Germinal center (tissue), 1 donor: ENCODE data around the gene TRAF2.

ENCODE experiments used
- DNase-seq: peaks from one replicate; pipeline ENCODE4 v3.0.0; 2012; ENCODE audit warnings: mixed read lengths, low spot score

Gene TRAF2

DNA sequence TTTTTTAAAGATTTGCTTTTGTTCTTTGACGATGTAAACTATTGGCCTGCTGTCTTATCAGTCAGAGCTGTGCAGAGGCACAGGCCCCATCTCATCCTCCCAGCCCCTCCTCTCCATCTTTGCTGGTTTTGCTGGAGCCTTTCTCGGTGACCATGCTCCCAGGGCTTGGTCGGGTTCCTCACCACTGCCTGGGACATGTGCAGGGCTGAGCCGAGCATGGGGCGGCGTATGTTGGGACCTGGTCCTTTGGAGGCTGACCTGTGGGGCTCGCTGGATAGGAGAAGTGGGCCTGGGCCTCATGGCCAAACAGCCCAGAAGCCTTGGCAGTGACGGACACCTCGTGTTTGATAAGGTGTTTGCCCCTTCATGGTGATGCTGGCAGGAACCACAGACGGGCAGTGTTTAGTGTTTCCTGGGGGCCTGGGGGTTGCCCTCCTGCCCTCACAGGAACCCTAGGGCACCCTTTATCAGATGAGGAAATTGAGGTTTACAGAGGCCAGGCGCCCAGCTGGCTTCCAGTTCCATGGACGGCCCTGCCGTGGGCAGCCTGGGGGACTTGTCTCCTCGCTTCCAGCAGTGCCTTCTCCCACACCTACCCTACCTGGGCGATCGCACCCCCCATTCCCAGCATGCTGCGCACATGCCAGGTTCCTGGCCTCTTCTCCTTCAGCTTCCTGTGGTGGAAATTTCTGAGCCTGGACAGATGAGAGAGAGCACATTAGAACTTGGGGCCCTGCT is 27.6 kb downstream of the TRAF2 start:
- DNase-seq = no peak

DNA sequence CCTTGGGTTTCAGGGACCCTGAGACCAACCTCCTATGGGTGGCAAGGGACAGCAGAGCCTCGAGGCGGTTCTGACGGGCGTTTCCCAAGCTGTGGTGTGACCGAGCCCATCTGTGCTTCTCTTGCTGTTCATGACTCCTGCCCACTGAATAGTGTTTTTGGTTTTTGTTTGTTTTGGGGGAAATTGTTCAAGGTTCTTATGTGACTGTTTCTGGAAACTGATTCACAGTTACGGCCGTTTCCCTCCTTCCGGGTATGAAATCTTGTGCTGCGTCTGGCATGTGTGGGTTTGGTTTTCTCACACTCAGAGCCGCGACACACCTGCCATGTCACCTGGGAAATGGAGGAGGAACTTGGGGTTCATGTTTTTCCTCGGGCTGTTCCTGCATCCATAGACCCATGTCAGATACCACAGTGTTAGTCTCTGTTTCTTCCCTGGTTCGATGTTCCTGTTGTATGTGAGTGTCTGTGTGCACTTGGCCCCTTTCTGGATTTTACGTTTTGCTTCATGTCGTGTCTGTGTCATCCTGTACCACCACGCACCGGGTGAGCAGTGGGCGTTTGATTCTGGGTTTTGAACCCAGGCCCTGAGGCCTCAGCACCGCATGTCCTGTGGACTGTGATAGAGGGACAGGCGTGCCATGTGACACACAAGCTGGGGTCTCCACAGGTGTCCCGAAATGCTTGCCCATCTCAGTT is 29.5 kb downstream of the TRAF2 start:
- DNase-seq = no peak

DNA sequence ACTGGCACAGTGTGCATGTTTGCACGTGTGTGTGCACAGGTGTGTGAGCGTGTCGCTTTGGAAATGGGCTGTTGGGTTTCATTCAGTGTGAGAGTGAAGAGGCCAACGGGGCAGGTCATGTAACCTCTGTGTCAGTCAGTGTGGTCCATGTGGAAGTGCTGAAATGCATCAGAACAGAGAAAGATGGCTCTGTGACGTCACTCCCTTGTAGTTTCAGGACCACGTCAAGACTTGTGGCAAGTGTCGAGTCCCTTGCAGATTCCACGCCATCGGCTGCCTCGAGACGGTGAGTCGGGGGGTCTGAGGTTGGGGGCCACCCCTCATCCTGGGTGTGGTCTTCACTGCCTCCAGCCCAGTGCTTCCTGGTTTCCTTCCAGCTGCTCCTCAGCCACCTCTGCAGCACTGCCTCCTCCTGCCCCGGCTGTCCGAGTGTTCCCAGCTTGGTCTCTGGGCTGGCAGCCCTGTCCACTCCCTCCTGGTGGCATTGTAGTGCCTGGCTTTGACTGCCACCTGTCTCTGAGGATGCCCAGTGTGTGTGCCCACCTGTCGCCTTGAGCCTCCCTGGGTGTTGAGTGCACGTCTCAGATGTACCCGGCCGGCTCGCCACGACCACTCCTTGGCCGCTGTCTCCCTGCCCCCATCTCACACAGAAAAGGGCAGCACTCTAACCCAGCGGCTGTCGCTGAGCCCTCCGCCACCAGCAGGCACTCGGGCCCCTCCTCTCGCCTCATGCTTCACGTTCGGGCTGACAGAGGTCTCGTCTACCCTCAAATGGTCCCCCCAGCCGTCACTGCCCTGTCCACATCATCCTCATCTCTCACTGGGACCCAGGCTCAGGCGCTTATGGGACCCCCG is 30.2 kb downstream of the TRAF2 start:
- DNase-seq = no peak

DNA sequence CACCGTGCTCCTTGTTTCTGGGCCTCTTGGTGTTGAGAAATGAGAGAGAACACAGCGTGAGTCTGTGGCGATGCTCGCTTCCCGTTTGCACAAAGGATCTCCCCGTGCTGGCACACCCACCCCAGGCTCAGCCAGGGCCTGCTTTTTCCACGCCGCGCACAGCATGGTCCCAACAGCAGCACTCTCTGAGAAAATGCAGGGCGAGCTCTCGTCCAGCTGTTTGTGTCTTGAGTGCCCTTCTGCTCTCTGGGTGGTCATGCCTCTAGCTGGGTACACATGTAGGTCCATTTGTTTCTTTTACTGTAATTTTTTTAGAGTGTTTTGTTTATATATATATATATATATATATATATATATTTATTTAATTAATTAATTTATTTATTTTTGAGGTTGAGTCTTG is 31.6 kb downstream of the TRAF2 start:
- DNase-seq = no peak

DNA sequence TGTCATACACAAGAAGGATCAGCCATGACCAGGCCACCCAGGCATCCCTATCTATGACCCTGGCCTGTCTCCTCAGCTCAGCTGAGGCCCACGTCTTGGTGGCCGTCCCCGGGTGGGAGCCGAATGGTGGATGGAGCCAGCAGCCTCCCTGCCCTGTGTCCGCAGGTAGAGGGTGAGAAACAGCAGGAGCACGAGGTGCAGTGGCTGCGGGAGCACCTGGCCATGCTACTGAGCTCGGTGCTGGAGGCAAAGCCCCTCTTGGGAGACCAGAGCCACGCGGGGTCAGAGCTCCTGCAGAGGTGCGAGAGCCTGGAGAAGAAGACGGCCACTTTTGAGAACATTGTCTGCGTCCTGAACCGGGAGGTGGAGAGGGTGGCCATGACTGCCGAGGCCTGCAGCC is 33.8 kb downstream of the TRAF2 start:
- no peak for DNase-seq

DNA sequence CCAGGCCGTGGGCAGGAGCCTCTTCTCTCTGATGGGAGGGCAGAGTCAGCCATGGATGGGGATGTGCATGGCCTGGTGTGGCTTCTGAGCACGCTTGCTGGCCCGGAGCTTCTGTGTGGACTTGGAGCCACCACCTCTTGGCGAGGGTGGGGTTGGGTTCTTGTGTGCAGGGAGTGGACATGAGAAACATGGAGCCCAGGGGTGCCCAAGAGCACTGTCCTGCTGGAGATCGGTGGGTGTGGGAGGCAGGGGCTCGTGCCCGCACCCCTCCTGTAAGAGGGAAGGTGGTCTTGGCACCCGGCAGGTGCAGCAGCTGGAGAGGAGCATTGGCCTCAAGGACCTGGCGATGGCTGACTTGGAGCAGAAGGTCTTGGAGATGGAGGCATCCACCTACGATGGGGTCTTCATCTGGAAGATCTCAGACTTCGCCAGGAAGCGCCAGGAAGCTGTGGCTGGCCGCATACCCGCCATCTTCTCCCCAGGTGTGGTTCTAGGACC is 34.5 kb downstream of the TRAF2 start:
- DNase-seq = no peak

DNA sequence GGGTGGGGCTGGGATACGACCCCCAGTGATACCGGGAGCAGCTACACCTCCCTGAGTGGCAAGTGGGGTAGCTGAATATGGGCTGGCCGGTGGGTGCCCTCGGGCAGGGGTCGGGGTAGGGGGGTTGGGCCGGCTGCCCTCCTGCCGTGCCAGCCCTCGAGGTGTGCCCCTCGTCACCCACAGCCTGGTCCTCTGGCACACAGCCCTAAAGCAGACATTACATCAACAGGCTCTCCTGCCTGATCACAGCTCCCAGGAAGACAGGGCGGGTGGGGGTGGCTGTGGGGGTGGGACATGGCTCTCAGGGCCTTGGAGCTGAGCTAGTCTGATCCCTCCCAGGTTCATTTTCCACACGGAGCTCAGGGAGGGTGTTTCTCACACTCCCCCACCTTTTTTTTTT is 35.0 kb downstream of the TRAF2 start:
- no peak for DNase-seq

DNA sequence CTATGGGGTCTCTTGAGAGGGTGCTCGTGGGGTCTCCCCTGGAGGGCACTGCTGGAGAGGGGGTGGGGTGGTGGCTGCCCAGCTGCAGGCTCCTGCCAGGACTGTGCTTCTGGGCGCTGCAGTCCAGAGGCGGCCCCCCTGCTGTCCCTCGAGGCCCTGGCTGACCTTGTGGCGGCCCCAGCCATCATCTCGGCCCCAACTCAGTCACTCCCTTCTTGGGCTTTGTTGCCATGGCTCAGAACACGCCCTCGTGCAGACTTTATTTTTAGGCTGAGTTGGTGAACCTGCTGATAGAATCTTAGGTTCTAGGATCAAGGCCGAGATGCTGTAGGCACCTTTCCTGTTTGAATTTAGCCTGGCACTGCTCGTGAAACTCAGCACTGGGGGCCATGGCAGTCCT is 35.4 kb downstream of the TRAF2 start:
- no peak for DNase-seq

DNA sequence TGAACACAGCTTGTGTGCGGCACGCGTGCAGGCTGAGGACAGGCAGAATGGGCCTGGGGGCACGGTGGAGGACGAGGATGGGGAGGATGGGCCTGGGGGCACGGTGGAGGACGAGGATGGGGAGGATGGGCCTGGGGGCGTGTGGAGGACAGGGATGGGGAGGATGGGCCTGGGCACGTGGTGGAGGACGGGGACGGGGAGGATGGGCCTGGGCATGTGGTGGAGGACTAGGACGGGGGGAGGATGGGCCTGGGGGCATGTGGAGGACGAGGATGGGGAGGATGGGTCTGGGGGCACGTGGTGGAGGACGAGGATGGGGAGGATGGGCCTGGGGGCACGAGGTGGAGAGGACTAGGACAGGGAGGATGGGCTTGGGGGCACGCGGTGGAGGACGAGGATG is 36.2 kb downstream of the TRAF2 start:
- DNase-seq = no peak

DNA sequence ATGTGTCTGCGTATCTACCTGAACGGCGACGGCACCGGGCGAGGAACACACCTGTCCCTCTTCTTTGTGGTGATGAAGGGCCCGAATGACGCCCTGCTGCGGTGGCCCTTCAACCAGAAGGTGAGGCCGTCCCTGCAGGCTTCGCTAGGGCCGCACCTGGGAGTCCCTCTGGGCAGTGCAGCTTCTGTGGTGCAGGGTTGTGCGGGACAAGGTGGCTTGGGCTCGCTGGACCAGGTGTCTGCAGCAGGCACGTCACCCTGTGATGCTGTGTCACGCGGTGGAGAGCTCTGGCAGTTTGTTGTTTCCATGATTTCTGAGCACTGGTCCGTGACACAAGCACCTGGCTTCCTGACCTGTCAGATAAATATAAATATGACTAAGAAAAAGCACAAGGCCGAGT is 37.6 kb downstream of the TRAF2 start:
- no peak for DNase-seq

DNA sequence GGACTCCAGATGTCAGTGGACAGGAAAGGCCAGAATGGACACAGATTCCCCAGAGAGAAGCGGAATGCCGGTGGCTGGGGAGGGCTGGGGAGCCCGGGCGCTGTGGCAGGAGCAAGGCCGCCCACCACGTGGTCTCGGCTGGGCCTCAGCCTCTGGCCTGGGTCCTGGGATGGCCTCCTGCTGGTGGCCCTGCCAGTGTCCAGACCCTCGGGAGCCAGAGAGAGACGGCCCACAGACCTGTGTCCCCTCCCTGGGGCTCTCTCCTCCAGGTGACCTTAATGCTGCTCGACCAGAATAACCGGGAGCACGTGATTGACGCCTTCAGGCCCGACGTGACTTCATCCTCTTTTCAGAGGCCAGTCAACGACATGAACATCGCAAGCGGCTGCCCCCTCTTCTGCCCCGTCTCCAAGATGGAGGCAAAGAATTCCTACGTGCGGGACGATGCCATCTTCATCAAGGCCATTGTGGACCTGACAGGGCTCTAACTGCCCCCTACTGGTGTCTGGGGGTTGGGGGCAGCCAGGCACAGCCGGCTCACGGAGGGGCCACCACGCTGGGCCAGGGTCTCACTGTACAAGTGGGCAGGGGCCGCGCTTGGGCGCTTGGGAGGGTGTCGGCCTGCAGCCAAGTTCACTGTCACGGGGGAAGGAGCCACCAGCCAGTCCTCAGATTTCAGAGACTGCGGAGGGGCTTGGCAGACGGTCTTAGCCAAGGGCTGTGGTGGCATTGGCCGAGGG is 39.3 kb downstream of the TRAF2 start:
- no peak for DNase-seq

DNA sequence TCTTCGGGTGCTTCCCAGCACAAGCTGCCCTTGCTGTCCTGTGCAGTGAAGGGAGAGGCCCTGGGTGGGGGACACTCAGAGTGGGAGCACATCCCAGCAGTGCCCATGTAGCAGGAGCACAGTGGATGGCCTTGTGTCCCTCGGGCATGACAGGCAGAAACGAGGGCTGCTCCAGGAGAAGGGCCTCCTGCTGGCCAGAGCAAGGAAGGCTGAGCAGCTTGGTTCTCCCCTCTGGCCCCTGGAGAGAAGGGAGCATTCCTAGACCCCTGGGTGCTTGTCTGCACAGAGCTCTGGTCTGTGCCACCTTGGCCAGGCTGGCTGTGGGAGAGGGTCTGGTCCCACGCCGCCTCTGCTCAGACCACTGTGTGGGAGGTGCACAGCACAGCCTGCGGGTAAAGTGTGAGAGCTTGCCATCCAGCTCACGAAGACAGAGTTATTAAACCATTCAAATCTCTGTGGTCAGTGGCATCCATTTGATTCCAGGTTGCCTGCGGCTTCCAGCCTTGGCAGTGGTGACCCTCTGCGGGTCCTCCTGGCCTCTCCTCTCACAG is 39.9 kb downstream of the TRAF2 start:
- DNase-seq = no peak

DNA sequence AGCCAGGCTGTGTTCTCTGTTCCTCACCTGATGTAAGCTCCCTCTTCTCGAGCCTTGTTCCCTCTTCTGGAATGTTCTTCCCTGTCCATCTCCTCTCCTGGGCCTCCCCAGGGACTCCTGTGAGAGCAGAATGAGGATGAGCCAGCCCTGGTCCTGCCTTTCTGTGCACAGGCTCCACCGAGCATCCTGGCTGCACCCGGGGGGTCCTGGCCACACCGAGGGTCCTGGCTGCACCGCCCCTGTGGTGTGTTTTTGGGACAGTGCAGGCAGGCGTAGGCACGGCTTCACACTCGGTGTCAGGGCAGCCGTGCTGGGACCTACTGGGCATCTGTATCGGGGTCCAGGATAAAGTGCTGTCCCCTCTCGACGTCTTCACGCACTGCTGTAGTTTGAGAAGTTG is 40.4 kb downstream of the TRAF2 start:
- no peak for DNase-seq

DNA sequence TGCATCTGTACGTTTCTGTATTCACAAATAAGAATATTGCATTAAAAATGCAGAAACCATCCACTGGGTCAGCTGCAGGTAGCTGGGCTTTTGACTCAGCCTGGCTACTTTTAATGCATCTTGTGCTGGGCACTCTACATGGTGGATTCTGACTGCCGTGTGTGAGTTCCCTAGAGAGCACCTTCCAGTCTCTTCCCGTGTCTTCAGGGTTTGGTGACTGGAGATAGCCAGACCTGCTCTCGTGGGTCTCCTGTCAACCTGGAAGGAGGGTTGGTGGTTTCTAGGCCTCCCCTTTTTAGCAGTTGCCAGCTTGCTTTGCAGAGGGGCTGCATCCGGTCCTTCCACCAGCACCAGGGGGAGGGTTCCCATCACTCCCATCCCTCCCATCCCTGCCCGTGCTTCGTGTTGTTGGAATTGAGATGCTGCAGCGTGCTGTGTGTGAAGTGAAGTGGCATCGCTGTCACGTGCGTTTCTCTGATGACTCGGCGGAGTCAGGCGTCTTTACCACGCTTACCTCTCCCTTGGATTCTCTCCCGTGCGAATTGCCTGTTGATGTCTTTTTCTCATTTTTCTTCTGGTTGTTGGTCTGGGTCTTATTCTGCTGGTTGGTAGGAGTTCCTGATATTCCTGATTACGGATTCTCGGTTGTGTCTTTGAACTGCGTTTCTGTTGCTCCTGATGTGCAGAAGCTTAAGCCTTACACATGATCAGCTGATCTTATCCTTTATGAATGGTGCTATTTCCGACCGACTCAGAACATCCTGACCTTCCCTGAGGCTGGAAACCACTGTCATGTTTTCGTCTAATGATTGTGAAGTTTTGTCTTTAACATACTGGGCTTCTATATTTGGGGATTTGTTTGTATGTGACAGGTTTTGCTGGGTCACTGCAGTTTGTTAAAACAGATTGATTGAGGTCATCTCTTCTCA is 41.3 kb downstream of the TRAF2 start:
- no peak for DNase-seq

DNA sequence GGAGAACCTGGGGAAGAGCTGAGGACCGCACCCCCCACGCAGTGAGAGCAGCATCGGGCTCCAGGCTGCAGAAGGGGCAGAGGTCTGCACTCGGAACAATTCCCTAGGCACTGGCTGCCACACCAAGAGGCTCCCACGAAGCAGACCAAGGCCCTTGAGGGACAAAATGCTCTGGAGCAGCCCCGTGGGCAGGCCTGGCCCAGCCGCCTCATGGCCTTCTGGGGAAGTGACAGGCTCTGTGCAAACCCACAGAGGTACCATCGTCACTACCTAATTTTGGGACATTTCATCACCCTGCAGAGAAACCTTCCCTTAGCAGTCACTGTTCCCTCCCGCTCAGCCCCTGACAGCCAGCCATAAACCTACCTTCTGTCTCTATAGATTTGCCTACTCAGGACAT is 42.3 kb downstream of the TRAF2 start:
- DNase-seq = no peak

DNA sequence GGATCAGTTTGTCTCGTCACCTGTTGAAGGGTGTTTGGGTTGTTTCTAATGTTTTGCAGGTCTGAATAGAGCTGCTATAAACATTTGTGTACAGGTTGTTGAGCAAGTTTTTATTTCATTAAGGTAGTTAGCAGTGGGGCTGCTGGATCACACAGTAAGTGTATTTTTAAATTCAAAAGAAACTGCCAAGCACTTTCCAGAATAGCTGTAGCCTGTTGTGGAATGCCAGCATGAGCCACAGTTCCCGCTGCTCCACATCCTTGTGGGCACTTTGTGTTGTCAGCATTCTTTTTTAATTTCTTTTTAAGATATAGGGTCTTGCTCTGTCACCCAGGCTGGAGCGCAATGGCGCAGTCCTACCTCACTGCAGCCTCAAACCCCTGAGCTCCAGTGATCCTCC is 43.7 kb downstream of the TRAF2 start:
- no peak for DNase-seq

DNA sequence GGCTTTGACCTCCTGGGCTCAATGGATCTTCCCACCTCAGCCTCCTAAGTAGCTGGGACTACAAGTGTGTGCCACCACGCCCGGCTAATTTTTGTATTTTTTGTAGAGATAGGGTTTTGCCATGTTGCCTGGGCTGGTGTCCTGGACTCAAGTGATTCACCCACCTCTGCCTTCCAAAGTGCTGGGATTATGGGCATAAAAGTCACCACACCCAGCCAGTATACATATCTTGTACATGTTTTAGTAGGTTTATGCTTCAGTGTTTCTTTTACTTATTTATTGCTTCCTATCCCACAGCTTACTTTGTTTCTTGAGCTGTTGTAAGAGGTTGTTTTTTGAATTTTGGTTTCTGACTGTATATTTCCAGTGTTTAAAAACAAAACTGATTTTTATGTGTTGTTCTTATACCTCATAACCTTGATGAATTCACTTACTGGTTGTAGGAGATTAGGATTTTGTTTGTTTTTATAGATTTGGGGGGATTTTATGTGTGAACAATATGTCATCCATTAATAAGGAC is 45.4 kb downstream of the TRAF2 start:
- DNase-seq = no peak

DNA sequence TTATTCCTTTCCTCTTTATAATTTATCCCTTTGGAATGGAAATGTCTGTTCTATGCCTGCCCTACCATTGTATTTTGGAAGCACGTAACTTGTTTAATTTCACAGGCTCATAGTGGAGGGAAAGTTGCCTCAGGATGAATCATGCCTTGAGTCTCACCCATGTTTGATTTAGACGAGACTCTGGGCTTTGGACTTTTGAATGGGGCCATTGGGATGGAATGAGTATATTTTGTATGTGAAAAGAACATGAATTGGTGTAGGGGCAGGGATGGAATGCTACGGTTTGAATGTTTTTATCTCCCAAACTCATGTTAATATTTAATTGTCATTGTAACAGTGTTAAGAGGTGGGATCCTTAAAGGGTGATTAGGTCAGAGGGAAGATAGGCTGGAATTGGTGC is 48.0 kb downstream of the TRAF2 start:
- no peak for DNase-seq

DNA sequence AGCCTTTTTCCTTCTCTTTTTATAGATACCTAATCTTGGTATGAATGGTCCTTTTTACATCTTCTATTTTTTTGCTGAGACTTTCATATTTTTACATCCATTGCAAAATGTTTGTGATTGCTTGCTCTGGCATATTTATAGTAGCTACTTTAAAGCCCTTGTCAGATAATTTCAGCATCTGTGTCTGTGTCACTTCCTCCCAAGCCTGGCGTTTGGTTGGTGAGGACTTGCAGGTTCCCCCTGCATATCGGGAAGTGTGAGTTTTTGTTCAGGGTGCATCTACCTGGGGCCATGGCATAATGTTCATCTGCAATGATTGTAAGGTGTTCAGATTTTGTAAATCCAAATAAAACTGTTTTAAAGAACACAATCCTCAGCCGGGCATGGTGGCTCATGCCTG is 49.3 kb downstream of the TRAF2 start:
- DNase-seq = no peak

DNA sequence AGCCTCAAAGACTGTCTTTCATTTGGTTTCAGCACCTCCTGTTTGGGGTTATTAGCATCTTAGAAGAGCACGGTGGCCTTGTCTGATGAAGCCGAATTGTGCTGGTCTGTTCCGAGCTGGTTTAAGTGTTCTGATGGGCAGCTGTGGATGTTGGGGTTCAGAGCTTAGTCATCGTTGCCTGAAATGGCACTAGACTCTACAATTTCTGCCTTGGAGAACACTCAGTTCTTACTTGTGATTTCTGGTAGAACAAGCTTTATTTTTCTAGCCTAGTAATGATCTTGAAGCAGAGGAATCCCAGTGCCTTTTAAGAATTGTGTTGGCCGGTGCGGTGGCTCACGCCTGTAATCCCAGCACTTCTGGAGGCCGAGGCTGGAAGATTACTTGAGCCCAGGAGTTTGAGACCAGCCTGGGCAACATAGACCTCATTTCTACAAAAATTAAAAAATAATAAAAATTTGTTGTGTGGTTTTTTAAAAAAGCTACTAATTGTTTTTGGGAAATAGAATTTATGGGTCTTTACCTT is 50.4 kb downstream of the TRAF2 start:
- DNase-seq = no peak
